Vagina (tissue), 2 donors: ENCODE measurements around the gene STAT6. TPM values are rescaled to one million over a fixed set of nuclear protein-coding genes. Genes with fewer than 3 reads are reported as not detected.
A peak's percentile ranks its signal among the peaks of the same experiment; 100 is the strongest.

Experiments
- DNase-seq, 2 donors: peaks; one replicate each; pipeline ENCODE4 v3.0.0-alpha.2; 2017; ENCODE audit errors: extremely low spot score in 2 of 2
- H3K27ac ChIP-seq: fragments of 200-600 bp; sonication (generic); one replicate; pipeline ENCODE4 v1.5.1; 2019
- H3K27me3 ChIP-seq: fragments of 200-600 bp; sonication (generic); one replicate; pipeline ENCODE4 v1.5.1; 2019
- H3K36me3 ChIP-seq, 2 donors: fragments of 200-600 bp; sonication (generic); one replicate each; pipeline ENCODE4 v1.5.1; 2017 to 2019
- H3K4me1 ChIP-seq: fragments of 200-600 bp; sonication (generic); one replicate; pipeline ENCODE4 v1.5.1; 2019
- H3K4me3 ChIP-seq, 2 donors: fragments of 200-600 bp; sonication (generic); 1 replicate in 1 of 2; 2 replicates in 1 of 2; pipeline ENCODE4 v1.5.1; 2016 to 2019
- H3K9me3 ChIP-seq: fragments of 200-600 bp; sonication (generic); one replicate; pipeline ENCODE4 v1.5.1; 2019
- CTCF ChIP-seq, 3 experiments: fragments of 450-650 bp in 2 of 3; fragments of 200-600 bp in 1 of 3; sonication (generic) in 1 of 3; IDR thresholded peaks; one replicate each; pipeline ENCODE4 v1.5.1; 2017 to 2019; ENCODE audit warnings: antibody characterized with exemption in 3 of 3, mild to moderate bottlenecking in 2 of 3, moderate library complexity in 2 of 3
- POLR2A ChIP-seq, 2 donors: fragments of 450-650 bp; IDR thresholded peaks; one replicate each; pipeline ENCODE4 v1.6.1; 2017; ENCODE audit warnings: antibody characterized with exemption in 2 of 2, mild to moderate bottlenecking in 2 of 2, moderate library complexity in 2 of 2
- POLR2AphosphoS5 ChIP-seq, 2 donors: sonication (generic); formaldehyde crosslinking; IDR thresholded peaks; one replicate each; pipeline ENCODE4 v1.9.0; 2017; ENCODE audit warnings: antibody characterized with exemption in 2 of 2, mild to moderate bottlenecking in 2 of 2, low read depth in 1 of 2; ENCODE audit not compliant: insufficient read depth in 1 of 2
- intact Hi-C: fragments of 100-400 bp; cut with DNase I; formaldehyde crosslinking; loops from one replicate; pipeline ENCODE4 v1.15.1; 2023
- total RNA-seq: library from RNA; depleted of rRNA; stranded (reverse); fragments of >200 nt; gene quantifications from one replicate; pipeline ENCODE4 v1.2.3, GENCODE V29; 2016

Gene STAT6
- total RNA-seq, 1 donor from 2014 or later, result 146 TPM

GRCh38 chr12:57092876-57093414, 18.2 kb downstream of the STAT6 start:
- TF ChIP-seq CTCF (IDR thresholded peaks at IDR 0.05) (no peak), POLR2A (IDR thresholded peaks at IDR 0.05) (no peak), POLR2AphosphoS5 (IDR thresholded peaks at IDR 0.05; ENCODE audit: insufficient read depth in 1 of 2, low read depth in 1 of 2) (no peak)
- peak overlapping the region in 1 of 2 donors; percentile 25 for H3K4me3 ChIP-seq
- H3K27me3 ChIP-seq, result no peaks in the 10 kb centered on the region
- peaks cover 0 to 53% of the 10 kb centered on the region in 2 donors for H3K36me3 ChIP-seq
- DNase-seq, result no peak
- intact Hi-C loops, result no loop called here
- peak overlapping the region; percentile 100 for H3K27ac ChIP-seq
- no peaks in the 10 kb centered on the region for H3K9me3 ChIP-seq
- H3K4me1 ChIP-seq, result peaks cover 74% of the 10 kb centered on the region

GRCh38 chr12:57092529-57092862, 18.7 kb downstream of the STAT6 start:
- Histone ChIP-seq H3K27ac (peak overlapping the region; percentile 100), H3K9me3 (no peaks in the 10 kb centered on the region), H3K36me3 (peaks cover 0 to 53% of the 10 kb centered on the region in 2 donors), H3K4me3 (no peak overlapping the region), H3K27me3 (no peaks in the 10 kb centered on the region), H3K4me1 (peaks cover 74% of the 10 kb centered on the region)
- DNase-seq, result no peak
- TF ChIP-seq POLR2A (IDR thresholded peaks at IDR 0.05) (no peak), POLR2AphosphoS5 (IDR thresholded peaks at IDR 0.05; ENCODE audit: insufficient read depth in 1 of 2, low read depth in 1 of 2) (no peak), CTCF (IDR thresholded peaks at IDR 0.05) (no peak)
- intact Hi-C loops, result no loop called here

- H3K27ac ChIP-seq, result peak overlapping the region; percentile 100
- H3K36me3 ChIP-seq, result peaks cover 0 to 49% of the 10 kb centered on the region in 2 donors
- TF ChIP-seq POLR2AphosphoS5 (IDR thresholded peaks at IDR 0.05; ENCODE audit: insufficient read depth in 1 of 2, low read depth in 1 of 2) (no peak), POLR2A (IDR thresholded peaks at IDR 0.05) (no peak), CTCF (IDR thresholded peaks at IDR 0.05) (no peak)
- no peaks in the 10 kb centered on the region for H3K9me3 ChIP-seq
- intact Hi-C loops, result no loop called here
- H3K4me1 ChIP-seq, result peaks cover 67% of the 10 kb centered on the region
- no peak for DNase-seq
- H3K4me3 ChIP-seq, result peak overlapping the region; percentile 81 to 89
- H3K27me3 ChIP-seq, result no peaks in the 10 kb centered on the region
Measured at GRCh38 chr12:57091638-57092528, 19.3 kb downstream of the STAT6 start.

GRCh38 chr12:57090924-57091637, 20.1 kb downstream of the STAT6 start:
- H3K4me3 ChIP-seq, result peak overlapping the region; percentile 81 to 89
- H3K27ac ChIP-seq, result peak overlapping the region; percentile 100
- no peaks in the 10 kb centered on the region for H3K27me3 ChIP-seq
- peaks cover 0 to 41% of the 10 kb centered on the region in 2 donors for H3K36me3 ChIP-seq
- DNase-seq, result no peak
- TF ChIP-seq POLR2A (IDR thresholded peaks at IDR 0.05), result no peak
- no peak for TF ChIP-seq CTCF (IDR thresholded peaks at IDR 0.05)
- TF ChIP-seq POLR2AphosphoS5 (IDR thresholded peaks at IDR 0.05; ENCODE audit: insufficient read depth in 1 of 2, low read depth in 1 of 2), result no peak
- intact Hi-C loops, result no loop called here
- H3K4me1 ChIP-seq, result peaks cover 63% of the 10 kb centered on the region
- no peaks in the 10 kb centered on the region for H3K9me3 ChIP-seq
